NT2/D1 (cell line): Measurements from ENCODE around the gene CDC25C.

Source experiments
- SUZ12 ChIP-seq: IDR thresholded peaks from 2 replicates; pipeline ENCODE4 v1.6.1; 2011; ENCODE audit not compliant: insufficient read length, insufficient read depth; ENCODE audit errors: extremely low read depth
- YY1 ChIP-seq: IDR thresholded peaks from 2 replicates; pipeline ENCODE4 v1.6.1; 2011; ENCODE audit not compliant: insufficient read length, insufficient read depth
- ZNF274 ChIP-seq: IDR thresholded peaks from 2 replicates; pipeline ENCODE4 v1.6.1; 2011; ENCODE audit warnings: mild to moderate bottlenecking, low read depth, low read length

GRCh38 chr5:138339091-138339456 lies 7.5 kb upstream of the CDC25C start:
- TF ChIP-seq YY1 (no peak), SUZ12 (no peak), ZNF274 (no peak)
